Upper lobe of left lung (tissue), 4 donors: ENCODE measurements around the gene PRKCH.

Experiments used
- EP300 ChIP-seq, 4 donors: sonication (generic); formaldehyde crosslinking; IDR thresholded peaks; one replicate each; pipeline ENCODE4 v1.5.1; 2017; ENCODE audit warnings: antibody characterized with exemption in 4 of 4, control low read depth in 2 of 4
- POLR2A ChIP-seq, 4 donors: fragments of 450-650 bp; IDR thresholded peaks; one replicate each; pipeline ENCODE4 v1.5.1; 2016 to 2017; ENCODE audit warnings: antibody characterized with exemption in 4 of 4, mild to moderate bottlenecking in 2 of 4
- TF ChIP-seq, protein P1 (sequence below), 6 experiments: fragments of 450-650 bp in 4 of 6; fragments of 200-600 bp in 2 of 6; sonication (generic) in 2 of 6; IDR thresholded peaks; one replicate each; pipeline ENCODE4 v1.5.1; 2016 to 2019; ENCODE audit warnings: antibody characterized with exemption in 6 of 6

DNA sequence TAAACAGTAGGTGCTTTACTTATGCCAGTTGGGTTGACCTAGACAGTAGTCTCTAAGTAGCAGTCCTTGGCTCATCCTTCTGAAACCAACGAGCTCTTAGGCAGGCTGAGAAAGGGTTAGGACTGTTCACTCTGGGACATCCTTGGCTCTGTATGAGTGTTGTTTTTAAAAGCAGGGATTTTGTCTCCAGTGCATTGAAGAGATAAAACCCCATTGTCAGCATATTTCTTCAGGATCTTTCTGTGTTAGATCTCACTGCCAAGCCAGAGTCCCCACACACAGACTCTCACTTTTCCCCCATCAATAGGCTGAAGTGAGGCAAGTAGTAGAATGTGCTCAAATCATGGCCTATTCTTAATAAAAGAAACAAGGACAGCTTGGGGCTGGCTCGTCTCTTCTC, 250.5 kb downstream of the PRKCH start:
- TF ChIP-seq EP300 (IDR thresholded peaks at IDR 0.05) = no peak
- TF ChIP-seq, protein P1, sequence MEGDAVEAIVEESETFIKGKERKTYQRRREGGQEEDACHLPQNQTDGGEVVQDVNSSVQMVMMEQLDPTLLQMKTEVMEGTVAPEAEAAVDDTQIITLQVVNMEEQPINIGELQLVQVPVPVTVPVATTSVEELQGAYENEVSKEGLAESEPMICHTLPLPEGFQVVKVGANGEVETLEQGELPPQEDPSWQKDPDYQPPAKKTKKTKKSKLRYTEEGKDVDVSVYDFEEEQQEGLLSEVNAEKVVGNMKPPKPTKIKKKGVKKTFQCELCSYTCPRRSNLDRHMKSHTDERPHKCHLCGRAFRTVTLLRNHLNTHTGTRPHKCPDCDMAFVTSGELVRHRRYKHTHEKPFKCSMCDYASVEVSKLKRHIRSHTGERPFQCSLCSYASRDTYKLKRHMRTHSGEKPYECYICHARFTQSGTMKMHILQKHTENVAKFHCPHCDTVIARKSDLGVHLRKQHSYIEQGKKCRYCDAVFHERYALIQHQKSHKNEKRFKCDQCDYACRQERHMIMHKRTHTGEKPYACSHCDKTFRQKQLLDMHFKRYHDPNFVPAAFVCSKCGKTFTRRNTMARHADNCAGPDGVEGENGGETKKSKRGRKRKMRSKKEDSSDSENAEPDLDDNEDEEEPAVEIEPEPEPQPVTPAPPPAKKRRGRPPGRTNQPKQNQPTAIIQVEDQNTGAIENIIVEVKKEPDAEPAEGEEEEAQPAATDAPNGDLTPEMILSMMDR (IDR thresholded peaks at IDR 0.05) = no peak
- no peak for TF ChIP-seq POLR2A (IDR thresholded peaks at IDR 0.05)
